HG02623 (cell line): ENCODE measurements around the gene GALNT11.
"Not testable (repeated sequence)": the region's sequence is repeated elsewhere in the genome, so short reads cannot be mapped to it uniquely, and the experiment has no call there.

Experiments used
- ATAC-seq: cut with Tn5 transposase; IDR thresholded peaks from one replicate; pipeline ENCODE4 v1.9.1; 2021; ENCODE audit warnings: moderate library complexity; ENCODE audit not compliant: unreplicated experiment

Gene GALNT11

GRCh38 chr7:152027491-152028365 is 2.3 kb downstream of the GALNT11 start:
- ATAC-seq: not testable (repeated sequence)

GRCh38 chr7:152030059-152030458 is 4.6 kb downstream of the GALNT11 start:
- not testable (repeated sequence) for ATAC-seq

- ATAC-seq: not testable (repeated sequence)
Observed at GRCh38 chr7:152030639-152031038, 5.2 kb downstream of the GALNT11 start.

- ATAC-seq: no peak
Observed at GRCh38 chr7:152035817-152036216, 10.3 kb downstream of the GALNT11 start.

GRCh38 chr7:152038410-152038809 is 12.9 kb downstream of the GALNT11 start:
- ATAC-seq: not testable (repeated sequence)

GRCh38 chr7:152043086-152043485 is 17.6 kb downstream of the GALNT11 start:
- ATAC-seq: not testable (repeated sequence)

GRCh38 chr7:152044909-152045308 is 19.4 kb downstream of the GALNT11 start:
- ATAC-seq: not testable (repeated sequence)

- ATAC-seq: no peak
Observed at GRCh38 chr7:152046531-152046930, 21.1 kb downstream of the GALNT11 start.

- ATAC-seq: no peak
Observed at GRCh38 chr7:152048051-152048450, 22.6 kb downstream of the GALNT11 start.

- ATAC-seq: no peak
Observed at GRCh38 chr7:152050547-152050971, 25.1 kb downstream of the GALNT11 start.

GRCh38 chr7:152051968-152052367 is 26.5 kb downstream of the GALNT11 start:
- ATAC-seq: no peak

- ATAC-seq: no peak
Observed at GRCh38 chr7:152052771-152053170, 27.3 kb downstream of the GALNT11 start.

GRCh38 chr7:152054367-152055230 is 29.1 kb downstream of the GALNT11 start:
- no peak for ATAC-seq

- ATAC-seq: no peak
Observed at GRCh38 chr7:152056621-152057274, 31.3 kb downstream of the GALNT11 start.

GRCh38 chr7:152059311-152059710 is 33.8 kb downstream of the GALNT11 start:
- ATAC-seq: no peak

- ATAC-seq: not testable (repeated sequence)
Observed at GRCh38 chr7:152061086-152061485, 35.6 kb downstream of the GALNT11 start.

GRCh38 chr7:152063192-152063591 is 37.7 kb downstream of the GALNT11 start:
- not testable (repeated sequence) for ATAC-seq

GRCh38 chr7:152063821-152064220 is 38.3 kb downstream of the GALNT11 start:
- not testable (repeated sequence) for ATAC-seq

- not testable (repeated sequence) for ATAC-seq
Observed at GRCh38 chr7:152065800-152066344, 40.4 kb downstream of the GALNT11 start.

- ATAC-seq: no peak
Observed at GRCh38 chr7:152072421-152072820, 46.9 kb downstream of the GALNT11 start.

- ATAC-seq: no peak
Observed at GRCh38 chr7:152073352-152073751, 47.9 kb downstream of the GALNT11 start.
